Fibroblast of mammary gland (primary cell): ENCODE results near the gene UBE3B.

Experiments
- DNase-seq: peaks from one replicate; pipeline ENCODE4 v3.0.0-alpha.2; 2010; ENCODE audit warnings: low read depth
- H3K4me3 ChIP-seq: 2 replicates; pipeline ENCODE4 v1.5.1; 2011; ENCODE audit warnings: low read depth, mild to moderate bottlenecking, low read length, moderate library complexity; ENCODE audit not compliant: control insufficient read depth
- TF ChIP-seq, protein P1 (sequence below): conservative IDR thresholded peaks from 2 replicates; pipeline ENCODE4 v1.5.1; 2011; ENCODE audit warnings: low read depth, low read length, inconsistent platforms; ENCODE audit not compliant: control insufficient read depth, insufficient read depth

Gene UBE3B

DNA sequence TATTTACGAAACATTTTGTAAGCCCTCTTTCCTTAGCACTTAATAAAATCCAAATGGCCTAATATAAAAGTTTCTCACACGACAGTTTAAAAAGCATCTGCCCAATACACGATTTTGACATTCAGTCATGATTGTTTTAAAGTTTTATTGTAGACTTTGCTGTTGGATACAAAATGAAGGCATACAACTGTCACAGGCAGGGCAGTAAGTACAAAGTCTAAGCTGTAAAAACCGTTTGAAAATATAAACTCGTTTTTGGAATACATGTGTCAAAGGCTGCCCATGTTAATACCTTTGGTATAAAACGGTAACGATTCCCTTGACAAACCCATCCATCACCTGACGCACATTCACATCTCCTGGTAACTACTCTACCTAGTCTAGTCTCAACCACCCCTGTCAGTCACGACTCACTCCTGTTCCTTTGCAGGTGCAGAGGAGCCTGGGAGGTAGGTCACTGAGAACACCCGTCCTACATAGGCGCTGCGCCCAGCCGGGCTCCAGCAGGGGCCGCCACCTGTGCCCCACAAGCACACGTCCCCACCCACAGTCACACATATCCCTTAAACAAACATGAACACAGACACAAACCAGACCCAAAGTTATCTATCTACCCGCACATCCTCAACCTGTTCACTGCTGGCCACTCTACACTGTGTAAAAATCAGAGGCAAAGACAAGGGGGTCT lies 27.4 kb upstream of the UBE3B start:
- no peak overlapping the region for H3K4me3 ChIP-seq
- DNase-seq: no peak

GRCh38 chr12:109450980-109451379 lies 26.5 kb upstream of the UBE3B start:
- TF ChIP-seq, protein P1, sequence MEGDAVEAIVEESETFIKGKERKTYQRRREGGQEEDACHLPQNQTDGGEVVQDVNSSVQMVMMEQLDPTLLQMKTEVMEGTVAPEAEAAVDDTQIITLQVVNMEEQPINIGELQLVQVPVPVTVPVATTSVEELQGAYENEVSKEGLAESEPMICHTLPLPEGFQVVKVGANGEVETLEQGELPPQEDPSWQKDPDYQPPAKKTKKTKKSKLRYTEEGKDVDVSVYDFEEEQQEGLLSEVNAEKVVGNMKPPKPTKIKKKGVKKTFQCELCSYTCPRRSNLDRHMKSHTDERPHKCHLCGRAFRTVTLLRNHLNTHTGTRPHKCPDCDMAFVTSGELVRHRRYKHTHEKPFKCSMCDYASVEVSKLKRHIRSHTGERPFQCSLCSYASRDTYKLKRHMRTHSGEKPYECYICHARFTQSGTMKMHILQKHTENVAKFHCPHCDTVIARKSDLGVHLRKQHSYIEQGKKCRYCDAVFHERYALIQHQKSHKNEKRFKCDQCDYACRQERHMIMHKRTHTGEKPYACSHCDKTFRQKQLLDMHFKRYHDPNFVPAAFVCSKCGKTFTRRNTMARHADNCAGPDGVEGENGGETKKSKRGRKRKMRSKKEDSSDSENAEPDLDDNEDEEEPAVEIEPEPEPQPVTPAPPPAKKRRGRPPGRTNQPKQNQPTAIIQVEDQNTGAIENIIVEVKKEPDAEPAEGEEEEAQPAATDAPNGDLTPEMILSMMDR: no peak
- no peak for DNase-seq
- H3K4me3 ChIP-seq: no peak overlapping the region

More for the DNA sequence above, 27.4 kb upstream of the UBE3B start:
- TF ChIP-seq, protein P1: no peak

DNA sequence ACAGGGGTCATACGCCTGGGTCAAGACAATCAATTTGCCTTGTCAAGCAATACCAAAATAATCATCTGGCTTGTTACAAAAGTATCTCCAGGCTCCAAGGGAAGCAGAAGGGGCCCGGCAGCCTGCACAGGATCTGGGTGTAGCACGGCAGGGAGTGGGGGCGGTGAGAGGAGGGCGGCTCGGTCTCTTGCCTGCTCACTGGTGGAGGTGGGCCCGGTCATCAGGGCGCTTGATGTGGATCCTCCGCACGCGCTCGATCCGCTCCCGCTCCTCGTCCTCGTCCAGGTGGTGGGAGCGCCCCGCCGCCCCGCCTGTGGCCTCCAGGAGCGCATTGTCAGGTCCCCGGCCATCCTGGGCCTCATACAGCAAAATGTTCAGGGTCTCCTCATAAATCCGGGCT lies 26.0 kb upstream of the UBE3B start:
- TF ChIP-seq, protein P1: no peak
- no peak overlapping the region for H3K4me3 ChIP-seq

GRCh38 chr12:109452489-109452888 lies 24.9 kb upstream of the UBE3B start:
- TF ChIP-seq, protein P1: no peak
- no peak overlapping the region for H3K4me3 ChIP-seq
- peak; percentile 28 for DNase-seq

More for the DNA sequence above, 26.0 kb upstream of the UBE3B start:
- no peak for DNase-seq

DNA sequence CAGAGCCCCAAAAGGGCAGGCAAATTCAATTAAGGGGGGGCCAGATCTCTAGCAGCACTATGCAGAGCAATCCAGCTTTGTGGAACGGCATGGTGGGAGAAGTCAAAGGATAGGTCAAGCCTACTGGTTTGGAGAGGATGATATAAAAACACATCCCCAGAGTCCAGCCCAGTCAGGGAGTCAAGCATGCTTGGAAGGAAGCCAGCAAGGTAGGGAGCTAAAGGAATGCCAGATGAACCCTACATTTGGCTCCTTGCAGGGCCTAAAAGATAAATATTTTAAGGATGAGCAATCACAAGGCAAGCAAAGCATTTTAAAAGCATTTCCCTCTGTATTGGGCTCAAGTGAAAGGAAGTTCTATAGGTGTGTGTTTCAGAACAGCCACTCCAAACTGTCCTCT lies 21.7 kb upstream of the UBE3B start:
- no peak for DNase-seq
- TF ChIP-seq, protein P1: no peak
- H3K4me3 ChIP-seq: no peak overlapping the region

- no peak overlapping the region for H3K4me3 ChIP-seq
- peak; percentile 70 for DNase-seq
- TF ChIP-seq, protein P1: no peak
Measured at GRCh38 chr12:109458086-109458485, 19.3 kb upstream of the UBE3B start.

- DNase-seq: peak; percentile 54
- no peak overlapping the region for H3K4me3 ChIP-seq
- TF ChIP-seq, protein P1: no peak
Measured at GRCh38 chr12:109458771-109459208, 18.6 kb upstream of the UBE3B start.
